Hematopoietic multipotent progenitor cell treated with erythropoietin and hydrocortisone succinate and interleukin-3 and kit ligand, for 17 days (in vitro differentiated cells): ENCODE results near the gene TMEM171.

Source experiments
- DNase-seq: peaks from one replicate; pipeline ENCODE4 v3.0.0-alpha.2; 2015; ENCODE audit warnings: low spot score

TMEM171 gene

DNA sequence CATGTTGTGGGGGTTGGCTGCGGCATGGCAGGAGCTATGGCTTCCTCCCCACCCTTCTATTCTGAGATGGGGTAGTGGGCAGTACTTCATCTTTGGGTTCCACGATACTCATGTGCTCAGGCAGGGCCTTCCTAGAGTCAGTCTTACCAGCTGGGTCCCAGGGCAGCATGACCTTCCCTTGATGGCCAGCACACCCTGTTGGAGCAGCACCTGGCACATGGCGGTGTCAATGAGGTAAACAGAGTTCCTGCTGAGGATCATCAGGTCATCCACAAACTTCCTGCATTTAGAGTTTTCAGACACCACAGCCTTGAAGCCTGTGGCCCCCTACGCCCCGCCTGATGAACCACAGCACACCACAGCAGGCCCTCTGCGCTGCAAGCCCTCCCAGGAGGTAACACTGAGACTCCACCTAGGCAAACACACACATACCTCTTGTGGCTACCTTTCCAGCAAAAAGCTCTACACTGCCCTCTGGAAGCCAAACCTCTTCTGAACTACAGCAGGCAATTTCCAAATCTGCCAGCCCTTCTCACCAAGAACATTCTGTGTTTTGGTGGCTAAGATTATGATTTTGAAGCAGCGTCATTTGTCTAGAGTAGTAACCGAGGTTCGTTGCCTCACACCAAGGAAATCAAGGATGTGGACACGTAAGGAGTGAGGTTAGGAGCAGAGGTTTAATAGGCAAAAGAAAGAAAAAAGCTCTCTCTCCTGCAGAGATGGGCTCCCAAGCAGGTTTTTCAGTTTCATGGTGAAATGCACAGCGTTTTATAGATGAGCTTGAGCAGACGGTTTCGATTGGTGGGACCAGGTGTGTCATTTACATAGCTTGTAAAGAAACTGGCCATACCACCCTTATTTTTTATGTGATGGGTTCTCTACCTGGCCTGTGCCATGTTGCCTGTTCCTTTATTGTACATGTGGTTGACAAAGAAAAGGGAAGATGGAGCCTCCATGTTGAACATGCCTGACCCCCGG lies 32.3 kb downstream of the TMEM171 start:
- DNase-seq, result no peak

DNA sequence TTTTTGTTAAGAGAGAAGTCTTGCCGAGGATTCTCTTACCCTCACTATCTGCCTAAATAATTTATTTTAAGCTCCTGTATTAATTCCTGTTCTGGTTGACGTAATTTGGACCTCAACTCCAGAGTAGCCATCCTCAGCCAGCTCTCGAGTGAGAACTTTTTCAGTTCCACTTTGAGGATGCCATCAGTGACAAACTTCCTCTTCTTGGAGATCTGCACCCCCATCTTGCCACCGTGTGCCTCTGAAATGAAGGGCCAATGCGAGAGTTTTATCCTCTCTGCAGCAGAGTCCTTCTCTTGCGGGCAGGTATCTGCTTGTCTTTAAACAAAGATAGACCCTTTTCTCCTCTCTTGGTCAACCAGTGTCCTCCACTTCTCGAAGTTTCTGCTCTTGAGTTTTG lies 33.1 kb downstream of the TMEM171 start:
- DNase-seq, result no peak

DNA sequence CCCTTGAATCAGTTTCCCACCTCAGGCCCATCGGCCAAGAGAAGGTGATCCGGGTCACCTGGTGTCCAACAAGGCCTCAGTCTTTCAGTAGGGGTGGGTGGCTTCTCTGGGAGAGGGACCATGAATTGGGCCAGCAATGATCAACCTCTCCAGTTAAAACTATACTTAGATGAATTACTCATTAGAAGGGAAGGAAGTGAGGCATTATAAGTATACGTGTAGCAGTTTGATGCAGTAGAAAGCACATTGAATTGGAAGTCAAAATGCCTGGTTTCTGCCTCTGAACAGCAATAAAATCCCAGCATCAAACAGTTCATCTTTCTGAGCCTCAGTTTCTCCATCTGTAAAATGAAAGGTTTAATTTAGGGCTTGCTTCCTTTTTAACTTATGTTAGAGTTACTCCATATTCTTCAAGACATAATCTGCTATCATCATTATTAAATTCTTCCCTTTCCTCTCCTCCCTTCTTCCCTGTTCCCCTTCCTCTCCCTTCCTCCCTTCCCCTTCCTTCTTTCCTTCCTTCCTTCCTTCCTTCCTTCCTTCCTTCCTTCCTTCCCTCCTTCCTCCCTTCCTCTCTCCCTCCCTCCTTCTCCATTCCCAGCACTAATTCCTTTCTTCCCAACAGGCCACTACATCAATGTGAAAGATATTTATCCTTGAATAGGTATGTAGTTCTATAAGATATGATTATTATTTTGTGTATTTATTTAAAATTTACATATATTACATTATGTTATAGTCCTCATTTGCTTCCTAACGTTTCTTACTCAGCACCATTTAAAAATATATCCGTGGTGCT lies 34.0 kb downstream of the TMEM171 start:
- no peak for DNase-seq

DNA sequence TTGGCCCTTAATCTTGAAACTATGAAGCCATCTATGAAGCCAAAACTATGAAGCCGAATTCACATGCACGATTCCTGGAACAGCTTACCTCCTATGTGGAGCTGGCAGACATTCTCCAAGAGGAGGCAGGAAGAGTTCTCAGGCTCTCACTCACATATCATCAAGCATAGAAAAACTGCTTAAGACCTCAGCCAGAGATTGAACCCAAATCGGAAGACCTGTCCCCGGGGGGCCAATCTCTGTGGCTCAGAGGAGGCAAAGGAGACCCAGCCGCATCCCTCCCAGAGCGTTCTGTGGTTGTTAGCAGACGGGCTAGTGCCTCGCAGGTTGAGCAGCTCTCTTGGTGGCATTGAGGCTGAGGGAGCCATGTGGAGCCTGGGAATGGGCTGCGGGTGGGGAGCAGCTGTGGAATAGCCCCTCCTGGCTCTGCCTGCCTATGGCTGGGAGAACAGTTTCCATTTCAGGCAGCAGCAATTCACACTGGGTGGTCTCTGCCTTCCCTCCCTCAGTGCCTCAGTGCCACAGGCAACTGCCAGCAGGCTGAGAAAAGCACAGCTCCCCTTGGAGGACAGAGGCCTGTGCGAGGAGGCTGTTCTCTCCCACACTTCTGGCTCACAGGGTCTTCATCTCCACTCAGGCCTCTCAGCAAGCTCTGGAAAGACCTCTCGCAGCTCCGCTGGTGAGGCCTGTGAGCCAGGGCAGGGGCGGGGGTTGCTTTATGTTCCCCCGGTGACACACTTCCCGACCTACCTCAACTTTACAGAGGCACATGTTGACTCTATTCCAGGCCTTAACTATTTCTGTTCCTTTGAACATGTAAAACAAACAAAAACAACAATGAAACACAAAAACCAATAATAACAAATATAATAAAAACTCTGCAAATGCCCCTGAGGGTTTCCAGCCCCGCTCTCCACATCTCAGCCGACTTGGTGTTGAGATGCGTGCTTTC lies 35.2 kb downstream of the TMEM171 start:
- DNase-seq, result no peak

DNA sequence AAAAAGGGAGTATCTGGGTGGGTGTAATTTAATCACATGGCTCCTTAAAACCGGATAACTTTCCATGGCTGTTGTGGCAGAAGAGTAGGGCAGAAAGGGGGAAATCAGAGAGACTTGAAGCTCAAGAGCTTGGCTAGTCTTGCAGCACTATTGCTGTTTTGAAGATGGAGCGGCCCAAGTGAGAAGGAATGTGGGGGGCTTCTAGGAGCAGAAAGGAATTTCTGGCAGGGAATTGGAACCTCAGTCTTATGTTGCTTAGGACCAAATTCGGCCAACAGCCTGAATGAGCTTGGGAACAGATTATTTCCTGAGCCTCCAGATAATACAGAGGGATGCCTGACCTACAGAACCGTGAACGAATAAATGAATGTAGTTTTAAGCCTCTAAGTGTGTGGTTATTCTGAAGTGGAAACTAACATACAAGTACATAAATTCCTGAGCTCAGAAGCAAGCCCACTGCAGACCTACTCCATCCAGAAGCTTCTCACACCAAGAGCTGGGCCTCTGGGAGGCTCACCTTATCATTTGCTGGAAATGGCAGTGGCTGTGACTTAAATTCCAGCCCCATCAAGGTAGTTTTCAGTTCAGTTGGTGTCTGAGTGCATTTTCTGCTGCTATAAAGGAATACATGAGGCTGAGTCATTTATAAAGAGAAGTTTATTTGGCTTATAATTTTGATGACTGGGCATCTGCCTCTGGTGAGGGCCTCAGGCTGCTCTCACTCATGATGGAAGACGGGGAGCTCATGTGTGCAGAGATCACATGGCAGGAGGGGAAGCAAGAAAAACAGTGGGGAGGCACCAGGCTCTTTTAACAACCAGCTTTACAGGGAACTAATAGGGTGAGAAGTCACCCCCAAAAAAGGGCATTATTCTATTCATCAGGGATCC lies 37.3 kb downstream of the TMEM171 start:
- DNase-seq, result no peak

DNA sequence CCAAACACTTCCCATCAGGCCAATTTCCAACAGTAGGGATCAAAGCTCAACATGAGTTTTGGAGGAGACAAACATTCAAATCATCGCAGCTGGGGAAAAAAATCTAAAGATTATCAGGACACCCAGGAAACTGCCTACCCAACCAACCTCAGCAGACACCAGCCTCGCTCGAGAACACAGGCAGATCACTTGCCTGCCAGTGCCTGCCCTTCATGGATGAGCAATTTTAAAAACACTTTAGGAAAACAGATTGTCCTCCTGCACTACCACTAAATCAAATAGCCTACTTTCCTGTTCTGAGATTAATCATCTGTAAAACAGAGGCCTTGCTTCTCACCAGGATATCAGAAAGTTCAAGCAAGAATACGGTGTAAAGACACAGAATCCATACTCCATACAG lies 37.9 kb downstream of the TMEM171 start:
- no peak for DNase-seq

- DNase-seq, result no peak
These were observed 39.9 kb downstream of the TMEM171 start for GRCh38 chr5:73160239-73160671.

- DNase-seq, result peak; percentile 48
These were observed 50.1 kb downstream of the TMEM171 start for GRCh38 chr5:73170522-73170921.

DNA sequence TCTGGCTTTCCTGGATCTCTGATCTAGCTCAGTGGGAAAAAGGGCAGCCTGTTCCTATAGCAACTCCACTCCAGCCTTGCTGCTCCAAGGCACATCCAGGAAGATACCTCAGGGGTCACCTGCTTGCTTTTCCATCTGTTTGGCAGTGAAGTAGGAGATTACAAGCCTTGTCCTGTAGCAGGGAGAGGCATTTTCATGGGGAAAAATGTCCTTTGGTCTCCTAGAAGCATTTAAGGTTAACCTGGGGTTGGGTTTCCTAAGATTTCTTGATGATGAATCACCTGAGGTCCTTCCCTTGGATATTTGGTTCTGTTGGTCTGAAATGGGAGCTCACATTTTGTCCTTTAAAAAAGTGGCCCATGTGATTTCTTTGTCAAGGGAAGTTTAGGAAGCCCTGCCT lies 51.1 kb downstream of the TMEM171 start:
- DNase-seq, result no peak

DNA sequence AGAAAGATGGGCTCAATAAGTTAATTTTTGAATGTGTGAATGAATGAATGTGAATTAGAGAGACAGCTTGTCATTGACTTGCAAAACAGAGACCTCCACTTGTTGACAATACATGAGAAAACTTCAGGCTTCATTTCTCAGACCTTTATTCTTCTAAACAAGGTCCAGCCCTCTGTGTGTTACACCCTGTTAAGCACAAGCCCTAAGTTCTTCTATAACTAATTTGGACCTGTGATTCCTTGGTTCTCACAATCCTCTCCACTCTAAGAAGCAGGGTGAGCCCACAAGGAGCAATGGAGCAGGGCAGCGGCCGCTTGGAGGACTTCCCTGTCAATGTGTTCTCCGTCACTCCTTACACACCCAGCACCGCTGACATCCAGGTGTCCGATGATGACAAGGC lies 52.6 kb downstream of the TMEM171 start, which contains the start of gene TMEM174:
TSS of gene TMEM174 (plus strand) at position 243 of the 400 bp plus-strand sequence. CDS start at position 294, 51 bp downstream.
- no peak for DNase-seq

DNA sequence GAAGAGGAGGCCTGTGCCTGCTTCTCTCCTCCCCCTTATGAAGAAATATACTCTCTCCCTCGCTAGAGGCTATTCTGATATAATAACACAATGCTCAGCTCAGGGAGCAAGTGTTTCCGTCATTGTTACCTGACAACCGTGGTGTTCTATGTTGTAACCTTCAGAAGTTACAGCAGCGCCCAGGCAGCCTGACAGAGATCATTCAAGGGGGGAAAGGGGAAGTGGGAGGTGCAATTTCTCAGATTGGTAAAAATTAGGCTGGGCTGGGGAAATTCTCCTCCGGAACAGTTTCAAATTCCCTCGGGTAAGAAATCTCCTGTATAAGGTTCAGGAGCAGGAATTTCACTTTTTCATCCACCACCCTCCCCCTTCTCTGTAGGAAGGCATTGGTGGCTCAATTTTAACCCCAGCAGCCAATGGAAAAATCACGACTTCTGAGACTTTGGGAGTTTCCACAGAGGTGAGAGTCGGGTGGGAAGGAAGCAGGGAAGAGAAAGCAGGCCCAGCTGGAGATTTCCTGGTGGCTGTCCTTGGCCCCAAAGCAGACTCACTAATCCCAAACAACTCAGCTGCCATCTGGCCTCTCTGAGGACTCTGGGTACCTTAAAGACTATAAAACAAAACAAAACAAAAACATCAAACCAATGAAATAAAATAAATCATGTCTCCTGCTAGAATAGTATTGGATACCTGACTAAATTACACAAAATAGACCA lies 53.9 kb downstream of the TMEM171 start:
- DNase-seq, result no peak

DNA sequence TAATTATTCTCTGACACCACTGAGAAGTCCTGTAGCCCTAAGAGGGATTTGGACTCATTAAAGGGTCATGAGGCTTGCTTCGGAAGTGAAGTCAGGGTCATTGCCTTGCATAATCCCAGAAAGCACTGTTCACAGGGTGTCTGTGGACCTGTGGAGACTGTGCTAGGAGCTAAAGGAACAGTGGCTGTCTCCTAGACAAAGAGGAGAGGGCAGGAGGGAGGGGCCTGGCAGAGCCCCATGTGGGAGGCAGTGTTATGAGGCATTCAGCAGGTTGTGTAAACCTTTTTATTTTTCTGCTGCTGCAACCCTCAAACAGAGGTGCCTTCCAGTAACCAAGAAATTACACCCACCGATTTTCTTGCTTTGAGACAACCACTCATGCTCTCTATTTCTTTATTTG lies 55.9 kb downstream of the TMEM171 start:
- no peak for DNase-seq

DNA sequence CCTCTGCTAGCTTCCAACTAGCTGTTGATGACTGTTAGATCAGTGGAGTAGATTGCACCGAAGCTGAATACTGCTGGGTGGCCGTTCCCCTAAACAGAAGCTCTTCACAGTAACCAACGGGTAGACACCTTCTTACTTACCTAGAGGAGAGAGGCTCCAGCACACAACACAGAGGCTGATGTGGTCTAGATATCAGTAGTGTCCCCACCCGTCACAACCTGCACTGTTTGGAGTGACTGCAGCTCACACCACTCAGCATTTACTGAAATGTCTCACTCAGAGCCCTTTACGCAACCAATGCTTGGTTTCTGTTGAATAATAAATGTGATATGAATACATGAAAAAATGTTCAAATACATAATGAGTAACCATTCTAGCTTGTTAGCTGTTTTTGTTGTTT lies 57.9 kb downstream of the TMEM171 start:
- no peak for DNase-seq

- DNase-seq, result no peak
These were observed 59.4 kb downstream of the TMEM171 start for GRCh38 chr5:73179730-73180129.

GRCh38 chr5:73180566-73180965 lies 60.2 kb downstream of the TMEM171 start:
- no peak for DNase-seq
